Osteocyte (in vitro differentiated cells): ENCODE results near the gene TLR6. TPM values are rescaled to one million over a fixed set of nuclear protein-coding genes. Genes with fewer than 3 reads are reported as not detected.

ENCODE experiments used
- DNase-seq: peaks from one replicate; pipeline ENCODE4 v3.0.0; 2021; ENCODE audit warnings: mixed read lengths; ENCODE audit not compliant: unreplicated experiment; ENCODE audit errors: extremely low spot score
- H3K27ac Mint-ChIP-seq: one replicate; pipeline ENCODE4 v1.8.0; 2021; ENCODE audit warnings: mild to moderate bottlenecking, mixed read lengths; ENCODE audit not compliant: unreplicated experiment
- H3K27me3 Mint-ChIP-seq: one replicate; pipeline ENCODE4 v1.8.0; 2021; ENCODE audit warnings: mixed read lengths; ENCODE audit not compliant: unreplicated experiment
- H3K36me3 Mint-ChIP-seq: one replicate; pipeline ENCODE4 v1.8.0; 2021; ENCODE audit warnings: mixed read lengths; ENCODE audit not compliant: unreplicated experiment
- H3K4me1 Mint-ChIP-seq: one replicate; pipeline ENCODE4 v1.8.0; 2021; ENCODE audit warnings: mixed read lengths; ENCODE audit not compliant: unreplicated experiment
- H3K4me3 Mint-ChIP-seq: one replicate; pipeline ENCODE4 v1.8.0; 2021; ENCODE audit warnings: mild to moderate bottlenecking, moderate library complexity, mixed read lengths; ENCODE audit not compliant: unreplicated experiment
- H3K9me3 Mint-ChIP-seq: one replicate; pipeline ENCODE4 v1.8.0; 2021; ENCODE audit warnings: mixed read lengths; ENCODE audit not compliant: unreplicated experiment
- CTCF ChIP-seq: fragments of 200-600 bp; sonication (generic); IDR thresholded peaks from 2 replicates; pipeline ENCODE4 v1.5.0; 2021; ENCODE audit warnings: antibody characterized with exemption, mild to moderate bottlenecking, moderate library complexity
- total RNA-seq: library from RNA; stranded (reverse); gene quantifications from 2 replicates; pipeline ENCODE4 v1.2.1, GENCODE V29; 2021

TLR6 gene
- total RNA-seq, 1 donor from 2014 or later: 2.5 TPM

DNA sequence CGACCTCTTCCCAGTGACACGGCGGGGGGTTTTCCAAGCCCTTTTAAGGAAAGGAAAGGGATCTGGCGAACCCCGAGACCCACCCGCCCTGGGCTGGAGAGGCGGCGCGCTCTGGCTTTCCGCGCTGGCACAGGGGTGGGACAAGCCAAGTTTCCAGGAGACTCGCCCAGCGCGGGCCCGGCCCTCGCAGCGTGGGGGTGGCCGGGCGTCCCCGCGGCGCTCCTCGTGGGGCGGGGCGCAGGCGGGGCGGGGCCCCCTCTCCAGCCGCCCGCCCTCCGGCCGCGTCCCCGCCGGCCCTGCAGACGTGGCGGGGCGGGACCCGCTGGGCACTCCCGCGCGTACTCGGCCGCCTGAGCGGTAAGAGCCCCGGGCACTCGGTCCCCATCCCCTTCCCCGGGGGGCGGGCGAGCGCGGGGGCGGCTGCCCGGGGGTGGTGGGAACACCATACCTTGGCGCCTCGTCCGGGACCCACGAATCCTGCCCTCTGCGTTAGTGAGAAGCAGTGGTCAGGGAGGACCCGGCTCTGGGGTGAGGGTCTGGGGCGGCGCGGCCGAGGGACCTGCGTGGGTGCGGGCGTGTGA lies 11.0 kb upstream of the TLR6 start, which contains the start of gene FAM114A1:
TSS of gene FAM114A1 (plus strand) at position 329 of the 581 bp plus-strand sequence. CDS start 10,273 bp downstream, outside the sequence.
- TF ChIP-seq CTCF: no peak
- peaks cover 39% of the 10 kb centered on the region for H3K4me1 Mint-ChIP-seq
- peak; percentile 94 for DNase-seq
- H3K27ac Mint-ChIP-seq: peak within 1 kb of the TSS; percentile 97
- peaks cover 8% of the 10 kb centered on the region for H3K36me3 Mint-ChIP-seq
- no peaks in the 10 kb centered on the region for H3K9me3 Mint-ChIP-seq
- H3K4me3 Mint-ChIP-seq: peak within 1 kb of the TSS; percentile 89
- H3K27me3 Mint-ChIP-seq: no peaks in the 10 kb centered on the region

GRCh38 chr4:38866973-38867477 lies 10.4 kb upstream of the TLR6 start:
- H3K4me3 Mint-ChIP-seq: peak overlapping the region; percentile 74
- no peaks in the 10 kb centered on the region for H3K27me3 Mint-ChIP-seq
- no peak for DNase-seq
- H3K9me3 Mint-ChIP-seq: no peaks in the 10 kb centered on the region
- TF ChIP-seq CTCF: no peak
- peak overlapping the region; percentile 95 for H3K27ac Mint-ChIP-seq
- H3K4me1 Mint-ChIP-seq: peaks cover 36% of the 10 kb centered on the region
- peaks cover 8% of the 10 kb centered on the region for H3K36me3 Mint-ChIP-seq

DNA sequence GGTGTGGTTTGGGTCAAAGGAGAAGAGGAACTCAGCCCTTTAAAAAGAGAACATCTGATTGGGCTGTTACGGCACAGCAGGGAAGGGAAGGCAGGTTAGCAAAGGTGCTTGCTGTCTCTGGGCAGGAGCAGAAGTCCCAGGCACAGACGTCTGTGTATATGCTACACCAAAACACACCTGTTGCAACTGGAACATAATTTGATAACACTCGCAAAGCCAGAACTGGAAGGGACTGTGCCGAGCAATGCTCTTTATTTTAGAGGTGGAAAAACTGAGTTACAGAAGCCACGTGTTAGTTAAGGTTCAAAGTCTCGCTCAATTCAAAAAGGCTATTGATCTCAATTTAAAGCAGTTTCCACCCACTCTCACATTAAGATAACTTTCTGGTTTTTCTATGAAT lies 8.8 kb upstream of the TLR6 start:
- Mint-ChIP-seq H3K27me3 (no peaks in the 10 kb centered on the region), H3K9me3 (no peaks in the 10 kb centered on the region), H3K36me3 (peaks cover 3% of the 10 kb centered on the region), H3K27ac (no peak overlapping the region), H3K4me3 (no peak overlapping the region), H3K4me1 (peaks cover 31% of the 10 kb centered on the region)
- TF ChIP-seq CTCF: no peak
- DNase-seq: no peak

DNA sequence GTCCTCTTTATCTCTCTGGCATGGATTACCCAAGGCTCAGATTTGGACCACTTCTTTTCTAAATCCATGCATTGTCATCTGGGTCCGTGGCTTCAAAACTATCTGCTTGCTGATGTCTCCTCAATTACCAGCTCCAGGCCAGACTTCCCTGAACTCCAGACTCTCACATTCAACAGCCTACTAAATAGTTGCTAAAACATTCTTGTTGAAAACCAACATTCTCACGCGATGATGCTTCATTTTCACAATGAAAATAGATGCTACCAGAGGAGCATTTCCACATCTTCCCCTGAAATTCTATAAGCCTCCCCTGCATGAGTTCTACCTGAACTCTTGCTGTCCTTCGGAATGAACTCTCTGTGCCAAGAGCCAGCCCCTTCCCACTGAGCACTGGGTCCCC lies 5.2 kb upstream of the TLR6 start:
- no peaks in the 10 kb centered on the region for H3K27me3 Mint-ChIP-seq
- DNase-seq: no peak
- no peaks in the 10 kb centered on the region for H3K9me3 Mint-ChIP-seq
- no peak overlapping the region for H3K4me3 Mint-ChIP-seq
- no peak overlapping the region for H3K27ac Mint-ChIP-seq
- no peaks in the 10 kb centered on the region for H3K36me3 Mint-ChIP-seq
- TF ChIP-seq CTCF: no peak
- H3K4me1 Mint-ChIP-seq: peaks cover 24% of the 10 kb centered on the region

- Mint-ChIP-seq H3K27ac (no peak overlapping the region), H3K9me3 (no peaks in the 10 kb centered on the region), H3K36me3 (no peaks in the 10 kb centered on the region), H3K27me3 (no peaks in the 10 kb centered on the region), H3K4me1 (peaks cover 30% of the 10 kb centered on the region), H3K4me3 (no peak overlapping the region)
- peak; percentile 71 for TF ChIP-seq CTCF
- no peak for DNase-seq
Observed at GRCh38 chr4:38860788-38861424, 4.3 kb upstream of the TLR6 start.
